Mesenchymal stem cell (in vitro differentiated cells and primary cell): ENCODE data around the gene TRNP1.
"Not testable (repeated sequence)": the region's sequence is repeated elsewhere in the genome, so short reads cannot be mapped to it uniquely, and the experiment has no call there.

Experiments used
- DNase-seq: peaks from one replicate; pipeline ENCODE4 v3.0.0-alpha.2; 2013
- H2AFZ ChIP-seq: one replicate; pipeline ENCODE4 v1.6.1; 2013; ENCODE audit warnings: low read depth, mild to moderate bottlenecking, control low read depth, inconsistent platforms, low read length, moderate library complexity
- H2AK5ac ChIP-seq: 2 replicates; pipeline ENCODE4 v1.6.1; 2013; ENCODE audit warnings: low read length, moderate library complexity, mild to moderate bottlenecking, inconsistent platforms; ENCODE audit not compliant: severe bottlenecking
- H2BK120ac ChIP-seq: one replicate; pipeline ENCODE4 v1.6.1; 2013; ENCODE audit warnings: low read depth, mild to moderate bottlenecking, inconsistent platforms, low read length, moderate library complexity
- H2BK12ac ChIP-seq, 2 experiments: one replicate each; pipeline ENCODE4 v1.6.1; 2013; ENCODE audit warnings: inconsistent platforms in 2 of 2, low read length in 2 of 2, mild to moderate bottlenecking in 2 of 2, moderate library complexity in 2 of 2, control low read depth in 1 of 2
- H2BK15ac ChIP-seq: one replicate; pipeline ENCODE4 v1.6.1; 2013; ENCODE audit warnings: mild to moderate bottlenecking, low read depth, inconsistent platforms; ENCODE audit not compliant: poor library complexity, severe bottlenecking
- H2BK5ac ChIP-seq: 2 replicates; pipeline ENCODE4 v1.6.1; 2013; ENCODE audit warnings: low read depth, mild to moderate bottlenecking, low read length, control low read depth, inconsistent platforms; ENCODE audit not compliant: poor library complexity, severe bottlenecking
- H3K14ac ChIP-seq, 2 experiments: one replicate each; pipeline ENCODE4 v1.6.1; 2013; ENCODE audit warnings: inconsistent platforms in 2 of 2, low read length in 2 of 2, control low read depth in 1 of 2, mild to moderate bottlenecking in 1 of 2, moderate library complexity in 1 of 2
- H3K18ac ChIP-seq, 2 experiments: one replicate each; pipeline ENCODE4 v1.6.1; 2013; ENCODE audit warnings: inconsistent platforms in 2 of 2, low read length in 2 of 2, control low read depth in 1 of 2, low read depth in 1 of 2, mild to moderate bottlenecking in 1 of 2
- H3K23ac ChIP-seq, 2 experiments: one replicate each; pipeline ENCODE4 v1.6.1; 2013; ENCODE audit warnings: inconsistent platforms in 2 of 2, low read length in 2 of 2, mild to moderate bottlenecking in 2 of 2, moderate library complexity in 2 of 2, control low read depth in 1 of 2
- H3K27ac ChIP-seq: 2 replicates; pipeline ENCODE4 v1.5.1; 2013; ENCODE audit warnings: mild to moderate bottlenecking, moderate library complexity, low read length, control low read depth, inconsistent platforms; ENCODE audit not compliant: poor library complexity, severe bottlenecking
- H3K27me3 ChIP-seq, 2 experiments: 2 replicates each; pipeline versions ENCODE4 v1.6.1 to v1.7.0; 2013; ENCODE audit warnings: low read length in 2 of 2, mild to moderate bottlenecking in 2 of 2, moderate library complexity in 2 of 2, control low read depth in 1 of 2, inconsistent platforms in 1 of 2; ENCODE audit not compliant: control insufficient read depth in 1 of 2, insufficient read depth in 1 of 2
- H3K36me3 ChIP-seq, 2 experiments: 2 replicates each; pipeline versions ENCODE4 v1.6.1 to v1.7.0; 2013; ENCODE audit warnings: low read length in 2 of 2, control low read depth in 1 of 2, inconsistent platforms in 1 of 2, low read depth in 1 of 2, mild to moderate bottlenecking in 1 of 2; ENCODE audit not compliant: insufficient read depth in 2 of 2, control insufficient read depth in 1 of 2
- H3K4ac ChIP-seq, 2 experiments: one replicate each; pipeline ENCODE4 v1.6.1; 2013; ENCODE audit warnings: inconsistent platforms in 2 of 2, low read length in 2 of 2, mild to moderate bottlenecking in 2 of 2, moderate library complexity in 2 of 2, control low read depth in 1 of 2, low read depth in 1 of 2
- H3K4me1 ChIP-seq: 2 replicates; pipeline ENCODE4 v1.6.1; 2013; ENCODE audit warnings: low read depth, low read length, control low read depth; ENCODE audit not compliant: control insufficient read depth, insufficient read depth
- H3K4me2 ChIP-seq: 2 replicates; pipeline ENCODE4 v1.6.1; 2013; ENCODE audit warnings: low read length, mild to moderate bottlenecking, inconsistent platforms; ENCODE audit not compliant: poor library complexity, severe bottlenecking
- H3K4me3 ChIP-seq, 2 experiments: 2 replicates each; pipeline versions ENCODE4 v1.5.1 to v1.7.0; 2013; ENCODE audit warnings: low read length in 2 of 2, mild to moderate bottlenecking in 2 of 2, control low read depth in 1 of 2, low read depth in 1 of 2; ENCODE audit not compliant: insufficient read depth in 1 of 2
- H3K79me1 ChIP-seq: replicated peaks from 2 replicates; pipeline ENCODE4 v1.6.1; 2013; ENCODE audit warnings: mild to moderate bottlenecking, control low read depth, low read length, inconsistent platforms; ENCODE audit not compliant: poor library complexity, severe bottlenecking
- H3K9ac ChIP-seq: 2 replicates; pipeline ENCODE4 v1.7.0; 2013; ENCODE audit warnings: mild to moderate bottlenecking, low read length, moderate library complexity
- H3K9me3 ChIP-seq: 2 replicates; pipeline ENCODE4 v1.7.0; 2013; ENCODE audit warnings: mild to moderate bottlenecking, low read length; ENCODE audit not compliant: control insufficient read depth
- H4K8ac ChIP-seq: one replicate; pipeline ENCODE4 v1.6.1; 2013; ENCODE audit warnings: inconsistent platforms, mild to moderate bottlenecking, low read length, moderate library complexity
- H4K91ac ChIP-seq: one replicate; pipeline ENCODE4 v1.6.1; 2013; ENCODE audit warnings: mild to moderate bottlenecking, low read length, inconsistent platforms
- WGBS: methylation state at CpG from one replicate; pipeline ENCODE4 v1.1.7; 2013; ENCODE audit warnings: mixed read lengths; 5-methylcytosine and 5-hydroxymethylcytosine counted together

TRNP1 gene

GRCh38 chr1:26986658-26987057, 6.8 kb upstream of the TRNP1 start:
- H3K9ac ChIP-seq = no peak overlapping the region
- no peak overlapping the region for H4K91ac ChIP-seq
- H3K4ac ChIP-seq = no peak overlapping the region
- no peak overlapping the region for H3K14ac ChIP-seq
- no peaks in the 10 kb centered on the region for H3K9me3 ChIP-seq
- H3K23ac ChIP-seq = no peak overlapping the region
- no peak overlapping the region for H2AFZ ChIP-seq
- H3K18ac ChIP-seq = no peak overlapping the region
- no peak for DNase-seq
- H3K4me1 ChIP-seq = peaks cover 14% of the 10 kb centered on the region
- H3K27me3 ChIP-seq = peaks cover 0 to 20% of the 10 kb centered on the region in 2 experiments
- H3K36me3 ChIP-seq = no peaks in the 10 kb centered on the region
- 78% methylated on average over 2 of the region's 2 CpGs for WGBS
- no peak overlapping the region for H3K4me3 ChIP-seq
- H4K8ac ChIP-seq = no peak overlapping the region
- no peak overlapping the region for H2BK15ac ChIP-seq
- H2BK120ac ChIP-seq = no peak overlapping the region
- H3K4me2 ChIP-seq = no peak overlapping the region
- no peaks in the 10 kb centered on the region for H3K79me1 ChIP-seq
- no peak overlapping the region for H2BK5ac ChIP-seq
- H3K27ac ChIP-seq = no peak overlapping the region
- H2BK12ac ChIP-seq = no peak overlapping the region
- H2AK5ac ChIP-seq = peak overlapping the region; percentile 43

DNA sequence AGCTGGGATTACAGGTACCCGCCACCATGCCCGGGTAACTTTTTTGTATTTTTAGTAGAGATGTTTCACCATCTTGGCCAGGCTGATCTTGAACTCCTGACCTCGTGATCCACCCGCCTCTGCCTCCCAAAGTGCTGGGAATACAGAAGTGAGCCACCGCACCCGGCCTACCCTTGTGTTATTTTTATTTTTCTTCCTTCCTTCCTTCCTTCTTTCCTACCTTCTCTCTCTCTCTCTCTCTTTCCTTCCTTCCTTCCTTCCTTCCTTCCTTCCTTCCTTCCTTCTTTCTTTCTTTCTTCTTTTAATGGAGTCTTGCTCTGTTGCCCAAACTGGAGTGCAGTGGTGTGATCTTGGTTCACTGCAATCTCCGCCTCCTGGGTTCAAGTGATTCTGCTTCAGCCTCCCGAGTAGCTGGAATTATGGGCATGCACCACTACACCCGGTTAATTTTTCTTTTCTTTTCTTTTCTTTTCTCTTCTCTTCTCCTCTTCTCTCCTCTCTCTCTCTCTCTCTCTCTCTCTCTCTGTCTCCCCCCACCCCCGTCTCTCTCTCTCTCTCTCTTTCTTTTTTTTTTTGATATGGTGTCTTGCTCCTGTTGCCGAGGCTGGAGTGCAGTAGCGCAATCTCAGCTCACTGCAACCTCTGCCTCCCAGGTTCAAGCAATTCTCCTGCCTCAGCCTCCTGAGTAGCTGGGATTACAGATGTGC, 3.9 kb upstream of the TRNP1 start:
- H2BK15ac ChIP-seq, H3K79me1 ChIP-seq, H2AFZ ChIP-seq, H3K23ac ChIP-seq, H3K27ac ChIP-seq, H3K9me3 ChIP-seq, H3K4me2 ChIP-seq, H2BK12ac ChIP-seq, H2AK5ac ChIP-seq, H4K91ac ChIP-seq, H3K9ac ChIP-seq, H3K4me3 ChIP-seq, H4K8ac ChIP-seq, H3K4ac ChIP-seq, H2BK120ac ChIP-seq, DNase-seq, H2BK5ac ChIP-seq, H3K18ac ChIP-seq, H3K14ac ChIP-seq, H3K36me3 ChIP-seq: not testable (repeated sequence)
- Histone ChIP-seq H3K4me1 (peaks cover 19% of the 10 kb centered on the region), H3K27me3 (peaks cover 0 to 11% of the 10 kb centered on the region in 2 experiments)
- 95% methylated on average over 9 of the region's 12 CpGs for WGBS

GRCh38 chr1:26991310-26992116, 2.0 kb upstream of the TRNP1 start:
- Histone ChIP-seq H3K23ac (peak overlapping the region in 1 of 2 experiments; percentile 6), H3K27ac (peak overlapping the region; percentile 98), H2BK5ac (peak overlapping the region; percentile 96), H3K14ac (peak overlapping the region in 1 of 2 experiments; percentile 18), H3K27me3 (peaks cover 0 to 6% of the 10 kb centered on the region in 2 experiments), H3K9ac (no peak overlapping the region), H2AK5ac (peak overlapping the region; percentile 94), H2BK12ac (peak overlapping the region; percentile 70 to 97), H3K18ac (peak overlapping the region; percentile 47 to 85), H3K4me1 (peaks cover 32% of the 10 kb centered on the region), H3K4me2 (peak overlapping the region; percentile 40), H2BK120ac (no peak overlapping the region), H2AFZ (no peak overlapping the region), H4K91ac (peak overlapping the region; percentile 23), H3K79me1 (no peaks in the 10 kb centered on the region), H3K4me3 (no peak overlapping the region), H3K9me3 (no peaks in the 10 kb centered on the region), H3K36me3 (no peaks in the 10 kb centered on the region), H4K8ac (peak overlapping the region; percentile 52), H2BK15ac (no peak overlapping the region), H3K4ac (peak overlapping the region; percentile 70 to 87)
- DNase-seq = peak; percentile 75
- 30% methylated on average over 10 of the region's 10 CpGs for WGBS
